ENCODE results near the gene MCL1. TPM values are rescaled to one million over a fixed set of nuclear protein-coding genes. Genes with fewer than 3 reads are reported as not detected.

The MCL1 gene
- total and polyA plus RNA-seq, 2 of the 13 experiments (the other 11 are each of a cell fraction or from before 2014, with no cell fraction given), result 69.5 to 125 TPM

DNA sequence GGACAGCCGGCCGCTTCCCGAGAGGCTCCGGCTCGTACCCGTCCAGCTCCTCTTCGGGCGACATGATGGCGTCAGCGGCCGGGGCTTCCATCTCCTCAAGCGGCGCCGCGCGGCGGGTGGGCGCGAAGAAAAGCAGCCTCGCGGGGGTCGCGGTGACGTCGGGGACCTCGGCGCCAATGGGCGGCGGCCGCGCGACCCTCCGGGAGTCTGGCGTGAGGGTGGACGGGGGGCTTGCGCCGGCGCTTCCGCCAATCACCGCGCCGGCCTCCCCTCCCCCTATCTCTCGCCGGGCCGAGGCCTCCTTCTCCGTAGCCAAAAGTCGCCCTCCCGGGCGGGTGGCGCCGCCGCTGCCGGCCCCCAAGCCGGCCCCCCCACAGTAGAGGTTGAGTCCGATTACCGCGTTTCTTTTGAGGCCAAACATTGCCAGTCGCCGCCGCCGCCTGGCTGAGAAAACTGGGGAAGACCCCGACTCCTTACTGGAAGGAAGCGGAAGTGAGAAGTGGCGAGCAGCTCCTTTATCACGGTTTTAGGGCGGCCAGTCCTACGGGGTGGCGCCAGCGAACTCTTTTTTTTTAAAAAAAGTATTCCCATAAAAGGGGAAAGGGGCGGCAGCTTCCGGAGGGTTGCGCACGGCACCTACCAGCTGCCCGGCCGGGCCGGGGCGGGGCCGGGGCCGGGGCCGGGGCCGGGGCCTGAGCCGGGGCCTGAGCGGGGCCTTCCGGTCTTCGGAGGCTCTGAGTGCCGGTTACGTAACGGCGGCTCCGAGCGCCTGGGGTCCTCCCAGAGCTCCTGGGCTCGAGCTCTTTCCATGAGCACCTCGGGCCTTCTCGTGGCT is at the start of gene MCL1 (continued):
- TF ChIP-seq SP2 (CRISPR knock-in tag; IDR thresholded peaks at IDR 0.05), result no peak; the same call in 1 of the 2 replicates
- TF ChIP-seq, protein P1, sequence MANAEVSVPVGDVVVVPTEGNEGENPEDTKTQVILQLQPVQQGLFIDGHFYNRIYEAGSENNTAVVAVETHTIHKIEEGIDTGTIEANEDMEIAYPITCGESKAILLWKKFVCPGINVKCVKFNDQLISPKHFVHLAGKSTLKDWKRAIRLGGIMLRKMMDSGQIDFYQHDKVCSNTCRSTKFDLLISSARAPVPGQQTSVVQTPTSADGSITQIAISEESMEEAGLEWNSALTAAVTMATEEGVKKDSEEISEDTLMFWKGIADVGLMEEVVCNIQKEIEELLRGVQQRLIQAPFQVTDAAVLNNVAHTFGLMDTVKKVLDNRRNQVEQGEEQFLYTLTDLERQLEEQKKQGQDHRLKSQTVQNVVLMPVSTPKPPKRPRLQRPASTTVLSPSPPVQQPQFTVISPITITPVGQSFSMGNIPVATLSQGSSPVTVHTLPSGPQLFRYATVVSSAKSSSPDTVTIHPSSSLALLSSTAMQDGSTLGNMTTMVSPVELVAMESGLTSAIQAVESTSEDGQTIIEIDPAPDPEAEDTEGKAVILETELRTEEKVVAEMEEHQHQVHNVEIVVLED (CRISPR knock-in tag; IDR thresholded peaks at IDR 0.05; ENCODE audit: borderline replicate concordance), result peak; percentile 54; the same call in 1 of the 2 replicates
- TF ChIP-seq ZNF543 (CRISPR knock-in tag; IDR thresholded peaks at IDR 0.05), result 0 out of 2 replicates have a peak, but pooled peaks have one; percentile 23
- TF ChIP-seq ZNF598 (CRISPR knock-in tag; IDR thresholded peaks at IDR 0.05; ENCODE audit: borderline replicate concordance), result no peak
- peak; percentile 35; the same call in 1 of the 2 replicates for TF ChIP-seq SAFB2 (CRISPR knock-in tag; IDR thresholded peaks at IDR 0.05; ENCODE audit: borderline replicate concordance, low read depth)
- TF ChIP-seq, protein P2, sequence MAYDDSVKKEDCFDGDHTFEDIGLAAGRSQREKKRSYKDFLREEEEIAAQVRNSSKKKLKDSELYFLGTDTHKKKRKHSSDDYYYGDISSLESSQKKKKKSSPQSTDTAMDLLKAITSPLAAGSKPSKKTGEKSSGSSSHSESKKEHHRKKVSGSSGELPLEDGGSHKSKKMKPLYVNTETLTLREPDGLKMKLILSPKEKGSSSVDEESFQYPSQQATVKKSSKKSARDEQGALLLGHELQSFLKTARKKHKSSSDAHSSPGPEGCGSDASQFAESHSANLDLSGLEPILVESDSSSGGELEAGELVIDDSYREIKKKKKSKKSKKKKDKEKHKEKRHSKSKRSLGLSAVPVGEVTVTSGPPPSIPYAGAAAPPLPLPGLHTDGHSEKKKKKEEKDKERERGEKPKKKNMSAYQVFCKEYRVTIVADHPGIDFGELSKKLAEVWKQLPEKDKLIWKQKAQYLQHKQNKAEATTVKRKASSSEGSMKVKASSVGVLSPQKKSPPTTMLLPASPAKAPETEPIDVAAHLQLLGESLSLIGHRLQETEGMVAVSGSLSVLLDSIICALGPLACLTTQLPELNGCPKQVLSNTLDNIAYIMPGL (CRISPR knock-in tag; IDR thresholded peaks at IDR 0.05; ENCODE audit: borderline replicate concordance in 1 of 2, low read depth in 1 of 2), result peak; percentile 17 to 72; a peak in 3 of 4 replicates
- TF ChIP-seq ZNF205 (CRISPR knock-in tag; IDR thresholded peaks at IDR 0.05), result 0 out of 2 replicates have a peak, but pooled peaks have one; percentile 45
- TF ChIP-seq SRSF9 (IDR thresholded peaks at IDR 0.05; ENCODE audit: borderline replicate concordance, insufficient read depth, low read depth, low read length, poor library complexity, severe bottlenecking), result no peak
- peak; percentile 86 for TF ChIP-seq HNRNPK (IDR thresholded peaks at IDR 0.05; ENCODE audit: low read depth, low read length, poor library complexity, severe bottlenecking)
- TF ChIP-seq CCDC6 (CRISPR knock-in tag; IDR thresholded peaks at IDR 0.05), result no peak
- TF ChIP-seq FOSL1 (CRISPR knock-in tag; IDR thresholded peaks at IDR 0.05; ENCODE audit: borderline replicate concordance), result 0 out of 2 replicates have a peak, but pooled peaks have one; percentile 19
- TF ChIP-seq ELF1 (CRISPR knock-in tag; IDR thresholded peaks at IDR 0.05), result peak; percentile 87
- 0 out of 2 replicates have a peak, but pooled peaks have one; percentile 44 for TF ChIP-seq KDM4B (CRISPR knock-in tag; IDR thresholded peaks at IDR 0.05)
- TF ChIP-seq, protein P3, sequence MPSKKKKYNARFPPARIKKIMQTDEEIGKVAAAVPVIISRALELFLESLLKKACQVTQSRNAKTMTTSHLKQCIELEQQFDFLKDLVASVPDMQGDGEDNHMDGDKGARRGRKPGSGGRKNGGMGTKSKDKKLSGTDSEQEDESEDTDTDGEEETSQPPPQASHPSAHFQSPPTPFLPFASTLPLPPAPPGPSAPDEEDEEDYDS (CRISPR knock-in tag; IDR thresholded peaks at IDR 0.05), result peak; percentile 99
- TF ChIP-seq HCFC1 (IDR thresholded peaks at IDR 0.05; ENCODE audit: low read depth, low read length), result peak; percentile 8; the same call in 1 of the 2 replicates
- TF ChIP-seq ZNF674 (CRISPR knock-in tag; IDR thresholded peaks at IDR 0.05; ENCODE audit: low read depth), result 0 out of 2 replicates have a peak, but pooled peaks have one; percentile 30
- peak; percentile 51; the same call in 1 of the 2 replicates for TF ChIP-seq CHCHD3 (CRISPR knock-in tag; IDR thresholded peaks at IDR 0.05)
- TF ChIP-seq, protein P4, sequence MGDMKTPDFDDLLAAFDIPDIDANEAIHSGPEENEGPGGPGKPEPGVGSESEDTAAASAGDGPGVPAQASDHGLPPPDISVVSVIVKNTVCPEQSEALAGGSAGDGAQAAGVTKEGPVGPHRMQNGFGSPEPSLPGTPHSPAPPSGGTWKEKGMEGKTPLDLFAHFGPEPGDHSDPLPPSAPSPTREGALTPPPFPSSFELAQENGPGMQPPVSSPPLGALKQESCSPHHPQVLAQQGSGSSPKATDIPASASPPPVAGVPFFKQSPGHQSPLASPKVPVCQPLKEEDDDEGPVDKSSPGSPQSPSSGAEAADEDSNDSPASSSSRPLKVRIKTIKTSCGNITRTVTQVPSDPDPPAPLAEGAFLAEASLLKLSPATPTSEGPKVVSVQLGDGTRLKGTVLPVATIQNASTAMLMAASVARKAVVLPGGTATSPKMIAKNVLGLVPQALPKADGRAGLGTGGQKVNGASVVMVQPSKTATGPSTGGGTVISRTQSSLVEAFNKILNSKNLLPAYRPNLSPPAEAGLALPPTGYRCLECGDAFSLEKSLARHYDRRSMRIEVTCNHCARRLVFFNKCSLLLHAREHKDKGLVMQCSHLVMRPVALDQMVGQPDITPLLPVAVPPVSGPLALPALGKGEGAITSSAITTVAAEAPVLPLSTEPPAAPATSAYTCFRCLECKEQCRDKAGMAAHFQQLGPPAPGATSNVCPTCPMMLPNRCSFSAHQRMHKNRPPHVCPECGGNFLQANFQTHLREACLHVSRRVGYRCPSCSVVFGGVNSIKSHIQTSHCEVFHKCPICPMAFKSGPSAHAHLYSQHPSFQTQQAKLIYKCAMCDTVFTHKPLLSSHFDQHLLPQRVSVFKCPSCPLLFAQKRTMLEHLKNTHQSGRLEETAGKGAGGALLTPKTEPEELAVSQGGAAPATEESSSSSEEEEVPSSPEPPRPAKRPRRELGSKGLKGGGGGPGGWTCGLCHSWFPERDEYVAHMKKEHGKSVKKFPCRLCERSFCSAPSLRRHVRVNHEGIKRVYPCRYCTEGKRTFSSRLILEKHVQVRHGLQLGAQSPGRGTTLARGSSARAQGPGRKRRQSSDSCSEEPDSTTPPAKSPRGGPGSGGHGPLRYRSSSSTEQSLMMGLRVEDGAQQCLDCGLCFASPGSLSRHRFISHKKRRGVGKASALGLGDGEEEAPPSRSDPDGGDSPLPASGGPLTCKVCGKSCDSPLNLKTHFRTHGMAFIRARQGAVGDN (CRISPR knock-in tag; IDR thresholded peaks at IDR 0.05), result peak; percentile 76
- TF ChIP-seq PAX8 (CRISPR knock-in tag; IDR thresholded peaks at IDR 0.05; ENCODE audit: borderline replicate concordance), result no peak
